ENCODE measurements around the gene NCOR1.
"Not testable (repeated sequence)": the region's sequence is repeated elsewhere in the genome, so short reads cannot be mapped to it uniquely, and the experiment has no call there.

The NCOR1 gene

GRCh38 chr17:16145319-16145890 lies 69.9 kb downstream of the NCOR1 start:
- DNase-seq: not testable (repeated sequence)

GRCh38 chr17:16141685-16142084 lies 73.6 kb downstream of the NCOR1 start:
- DNase-seq: no peak

DNA sequence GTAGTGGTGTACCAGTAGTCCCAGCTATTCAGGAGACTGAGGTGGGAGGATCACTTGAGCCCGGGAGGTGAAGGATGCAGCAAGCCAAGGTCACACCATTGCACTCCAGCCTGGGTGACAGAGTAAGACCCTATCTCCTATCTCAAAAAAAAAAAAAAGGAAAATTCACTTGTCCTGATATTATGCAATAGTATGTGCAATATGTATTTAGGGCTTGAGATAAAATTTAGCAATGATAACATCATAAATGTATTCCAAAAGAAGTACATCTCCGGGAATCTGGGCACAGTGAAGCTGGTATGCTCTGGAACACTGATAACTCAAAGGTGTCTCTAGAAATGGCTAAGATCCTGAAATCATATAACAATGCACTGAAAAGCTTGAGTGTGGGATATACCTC lies 74.5 kb downstream of the NCOR1 start:
- no peak for DNase-seq

DNA sequence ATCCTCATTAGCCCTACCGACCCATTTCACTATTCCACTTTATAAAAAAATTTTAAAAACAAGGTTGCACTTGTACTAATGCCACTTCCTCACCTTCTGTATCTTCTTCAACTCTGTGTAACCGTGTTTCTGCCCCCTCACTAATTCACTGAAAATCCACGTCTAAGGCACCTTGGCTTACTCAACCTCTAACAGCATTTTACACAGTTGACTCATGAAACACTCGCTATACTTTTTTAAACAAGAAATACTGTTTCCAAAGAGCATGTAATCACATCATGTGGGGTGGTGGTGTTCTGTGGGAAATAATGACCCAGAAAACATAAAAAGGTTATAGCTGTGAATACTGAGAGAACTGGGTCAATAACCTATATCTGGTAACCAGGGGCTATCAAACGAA lies 79.9 kb downstream of the NCOR1 start:
- no peak for DNase-seq

DNA sequence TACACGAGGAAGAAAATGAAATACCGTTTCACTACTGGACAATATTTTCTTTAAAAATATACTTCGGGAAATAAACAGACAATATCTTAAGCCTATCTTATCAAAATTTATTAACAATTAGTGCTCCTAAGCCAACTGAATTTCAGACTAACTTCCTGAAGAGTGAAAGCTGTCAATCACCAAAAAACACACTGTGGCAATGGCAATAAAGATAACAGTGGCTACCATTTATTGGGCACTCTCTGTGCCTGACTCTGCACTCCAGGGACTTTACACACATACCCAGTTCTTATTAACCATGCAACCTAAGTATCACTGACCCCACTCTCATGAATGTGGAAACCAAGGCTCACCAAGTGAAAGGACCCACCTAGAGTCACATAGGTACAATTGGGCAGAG lies 83.7 kb downstream of the NCOR1 start:
- DNase-seq: no peak

- DNase-seq: no peak
These were observed 85.7 kb downstream of the NCOR1 start for GRCh38 chr17:16129441-16130205.

DNA sequence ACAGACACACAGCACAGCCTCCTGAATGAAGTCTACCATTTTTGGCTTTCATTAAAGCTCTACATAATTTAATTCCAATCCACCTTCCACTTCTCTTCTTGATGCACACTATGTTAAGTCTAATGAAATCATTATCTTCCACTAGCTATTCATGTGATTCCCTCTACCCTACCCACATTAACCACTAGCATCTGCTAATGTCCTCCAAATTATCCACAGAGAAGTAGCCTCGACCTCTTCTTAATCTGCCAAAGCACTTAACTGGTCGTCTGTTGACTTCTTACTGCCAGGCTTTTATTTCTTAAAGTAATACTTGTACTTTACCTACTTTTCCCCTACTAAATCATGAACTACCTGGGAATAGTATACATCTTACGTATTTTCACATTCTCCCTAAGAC lies 91.8 kb downstream of the NCOR1 start:
- no peak for DNase-seq

- DNase-seq: no peak
These were observed 92.5 kb downstream of the NCOR1 start for GRCh38 chr17:16122697-16123434.

DNA sequence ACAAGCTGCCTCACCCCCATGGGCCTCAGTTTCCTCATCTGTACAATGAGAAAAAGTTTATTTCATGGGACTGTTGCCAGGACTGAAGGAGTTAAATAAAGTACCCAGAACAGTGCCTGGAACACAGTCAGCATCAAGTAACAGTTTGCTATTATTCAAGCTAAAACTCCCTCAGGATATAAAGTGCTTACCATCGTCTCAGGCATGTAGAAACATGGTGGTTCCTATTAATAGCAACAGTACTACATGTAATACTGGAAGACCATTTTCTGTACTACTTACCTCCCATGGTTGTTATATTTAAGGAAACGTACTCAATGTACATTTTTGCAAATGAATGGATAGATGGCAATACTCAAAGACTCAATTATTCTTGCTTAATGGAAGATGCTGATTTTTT lies 93.4 kb downstream of the NCOR1 start:
- no peak for DNase-seq

DNA sequence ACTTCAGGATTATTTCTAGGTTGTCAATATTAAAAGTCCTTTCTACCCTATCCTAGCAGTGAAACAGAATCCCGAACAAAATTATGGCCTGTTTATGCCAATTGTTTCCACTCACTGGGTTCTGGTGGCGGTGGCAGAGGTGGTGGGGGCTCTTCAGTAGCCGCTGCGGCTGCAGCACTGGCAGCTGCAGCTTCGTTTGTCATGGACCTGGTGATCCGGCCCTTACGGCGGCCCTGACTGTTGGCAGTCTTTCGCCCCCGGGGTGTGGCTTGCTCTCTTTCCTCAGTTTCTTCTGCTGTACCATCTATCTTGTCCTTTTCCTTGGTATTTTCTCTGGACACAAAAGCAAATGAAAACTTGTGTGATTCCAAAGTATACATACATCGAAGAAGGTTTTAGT lies 94.4 kb downstream of the NCOR1 start:
- DNase-seq: no peak

- DNase-seq: no peak
These were observed 98.2 kb downstream of the NCOR1 start for GRCh38 chr17:16117149-16117548.

DNA sequence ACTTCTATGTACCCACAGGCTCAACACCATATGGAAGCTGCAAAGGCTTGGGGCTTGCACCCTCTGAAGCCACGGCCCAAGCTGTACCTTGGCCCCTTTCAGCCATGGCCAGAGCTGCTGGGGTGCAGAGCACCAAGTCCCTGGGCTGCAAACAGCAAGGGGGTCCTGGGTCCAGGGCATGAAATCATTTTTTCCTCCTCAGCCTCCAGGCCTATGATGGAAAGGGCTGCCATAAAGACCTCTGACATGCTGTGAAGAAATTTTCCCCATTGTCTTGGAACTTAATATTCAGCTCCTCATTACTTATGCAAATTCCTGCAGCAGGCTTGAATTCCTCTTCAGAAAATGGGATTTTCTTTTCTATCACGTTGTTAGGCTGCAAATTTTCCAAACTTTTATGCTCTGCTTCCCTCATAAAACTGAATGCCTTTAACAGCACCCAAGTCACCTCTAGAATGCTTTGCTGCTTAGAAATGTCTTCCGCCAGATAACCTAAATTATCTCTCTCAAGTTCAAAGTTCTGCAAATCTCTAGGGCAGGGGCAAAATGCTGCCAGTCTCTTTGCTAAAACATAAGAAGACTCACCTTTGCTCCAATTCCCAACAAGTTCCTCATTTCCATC lies 100.1 kb downstream of the NCOR1 start:
- not testable (repeated sequence) for DNase-seq

GRCh38 chr17:16108871-16109270 lies 106.5 kb downstream of the NCOR1 start:
- no peak for DNase-seq

DNA sequence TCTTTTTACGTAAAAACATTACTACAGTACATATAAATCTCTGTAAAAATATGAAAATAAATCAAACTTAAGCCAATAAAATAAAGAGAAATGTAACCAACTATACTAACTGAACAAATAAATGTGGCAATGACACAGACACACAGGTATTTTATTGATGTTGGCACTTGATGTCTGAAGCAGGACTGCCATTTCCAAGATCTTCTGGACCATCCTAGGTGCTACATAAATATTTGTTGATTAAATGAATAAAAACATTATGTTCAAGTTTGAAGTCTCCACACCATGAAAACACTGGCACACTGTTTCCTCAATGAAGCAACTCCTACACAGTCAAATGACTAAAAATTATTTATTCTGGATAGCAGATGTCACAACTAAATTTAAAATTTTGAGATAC lies 106.9 kb downstream of the NCOR1 start:
- DNase-seq: no peak

GRCh38 chr17:16107165-16107770 lies 108.1 kb downstream of the NCOR1 start:
- no peak for DNase-seq

GRCh38 chr17:16106161-16106891 lies 109.0 kb downstream of the NCOR1 start:
- DNase-seq: no peak

DNA sequence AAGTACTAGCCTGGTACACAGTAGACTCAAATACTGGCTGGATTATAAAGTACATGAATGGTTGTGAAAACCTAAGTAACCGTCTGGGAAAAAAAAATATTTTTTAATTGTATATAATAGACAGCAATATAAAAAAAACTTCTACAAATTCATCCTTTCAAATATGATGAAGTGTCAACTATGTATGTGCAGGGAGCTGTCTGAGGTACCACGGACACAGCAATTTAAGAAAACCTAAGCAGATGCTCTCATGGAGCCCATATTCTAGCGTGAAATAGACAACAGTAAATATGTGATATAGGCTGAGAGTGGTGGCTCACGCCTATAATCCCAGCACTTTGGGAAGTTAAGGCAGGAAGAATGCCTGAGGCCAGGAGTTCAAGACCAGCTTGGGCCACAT lies 111.1 kb downstream of the NCOR1 start:
- no peak for DNase-seq

GRCh38 chr17:16101440-16101839 lies 113.9 kb downstream of the NCOR1 start:
- no peak for DNase-seq

DNA sequence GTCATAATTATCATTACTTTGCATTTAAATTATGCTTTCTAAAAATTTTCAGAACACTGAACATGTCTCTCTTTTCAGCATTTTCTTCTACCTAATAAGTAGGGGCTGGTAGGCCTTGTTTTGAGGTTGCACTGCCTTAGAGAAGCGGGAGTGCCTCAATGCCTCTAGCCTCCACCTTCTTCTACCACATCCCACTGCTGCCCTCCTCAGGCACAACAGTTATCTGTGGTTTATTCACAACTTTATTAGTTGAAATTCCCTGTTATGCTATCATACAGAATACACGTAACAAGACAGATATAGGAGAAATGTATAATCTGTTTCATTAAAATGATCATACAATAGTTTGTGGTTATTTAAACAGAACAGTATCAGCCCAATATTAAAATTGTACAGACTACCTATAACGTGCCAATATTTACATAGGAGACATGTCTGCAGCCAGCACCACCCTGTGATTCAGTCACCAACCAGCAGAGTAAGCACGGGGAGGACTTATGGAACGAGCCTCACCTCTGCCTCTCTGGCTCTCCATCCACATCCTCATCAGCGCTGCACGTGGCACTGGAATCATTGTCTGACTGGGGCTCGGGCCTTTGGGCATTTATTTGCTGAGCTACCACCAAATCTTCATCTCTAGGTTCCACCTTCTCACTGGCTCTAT lies 114.5 kb downstream of the NCOR1 start:
- no peak for DNase-seq

GRCh38 chr17:16091773-16092172 lies 123.6 kb downstream of the NCOR1 start:
- no peak for DNase-seq

GRCh38 chr17:16086957-16087356 lies 128.4 kb downstream of the NCOR1 start:
- DNase-seq: peak; percentile 37
